HG03135 (cell line): ENCODE data around the gene HORMAD2.
"Not testable (repeated sequence)": the region's sequence is repeated elsewhere in the genome, so short reads cannot be mapped to it uniquely, and the experiment has no call there.

Experiments used
- ATAC-seq: cut with Tn5 transposase; IDR thresholded peaks from one replicate; pipeline ENCODE4 v1.9.1; 2021; ENCODE audit warnings: mild to moderate bottlenecking, moderate library complexity; ENCODE audit not compliant: unreplicated experiment

Gene HORMAD2

GRCh38 chr22:30056015-30056414 lies 24.2 kb upstream of the HORMAD2 start:
- ATAC-seq = no peak

DNA sequence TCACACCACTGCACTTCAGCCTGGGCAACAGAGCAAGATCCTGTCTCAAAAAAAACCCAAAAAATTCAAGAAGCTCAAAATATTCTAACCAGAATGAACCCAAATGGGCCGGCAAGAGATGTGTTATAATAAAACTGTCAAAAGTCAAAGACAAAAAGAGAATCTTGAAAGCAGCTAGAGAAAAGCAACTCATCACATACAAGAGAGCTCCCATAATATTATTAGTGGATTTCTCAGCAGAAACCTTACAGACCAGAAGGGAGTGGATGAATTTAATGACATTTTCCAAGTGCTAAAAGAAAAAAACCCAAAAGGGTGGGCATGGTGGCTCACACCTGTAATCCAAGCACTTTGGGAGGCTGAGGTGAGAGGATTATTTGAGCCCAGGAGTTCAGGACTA lies 22.9 kb upstream of the HORMAD2 start:
- ATAC-seq = no peak

DNA sequence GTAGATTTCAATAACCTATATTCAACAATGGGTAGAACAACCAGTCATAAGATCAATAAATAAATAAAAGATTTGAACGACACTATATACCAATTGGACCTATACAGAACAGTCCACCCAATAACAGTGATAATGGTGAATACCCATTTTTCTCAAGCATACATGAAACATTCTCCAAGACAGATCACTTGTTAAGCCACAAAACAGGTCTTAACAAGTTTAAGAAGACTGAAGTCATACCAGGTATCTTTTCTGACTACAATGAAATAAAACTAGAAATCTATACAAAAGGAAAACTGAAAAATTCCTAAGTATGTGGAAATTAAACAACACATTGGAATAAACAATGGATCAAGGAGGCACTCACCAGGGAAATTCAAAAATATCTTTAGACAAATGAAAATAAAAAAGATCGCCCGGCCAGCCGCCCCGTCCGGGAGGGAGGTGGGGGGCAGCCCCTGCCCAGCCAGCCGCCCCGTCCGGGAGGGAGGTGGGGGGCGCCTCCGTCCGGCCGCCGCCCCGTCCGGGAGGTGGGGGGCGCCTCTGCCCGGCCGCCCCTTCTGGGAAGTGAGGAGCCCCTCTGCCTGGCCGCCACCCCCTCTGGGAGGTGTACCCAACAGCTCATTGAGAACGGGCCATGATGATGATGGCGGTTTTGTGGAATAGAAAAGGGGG lies 20.8 kb upstream of the HORMAD2 start:
- ATAC-seq = not testable (repeated sequence)

- ATAC-seq = not testable (repeated sequence)
Observed at GRCh38 chr22:30061094-30061493, 19.2 kb upstream of the HORMAD2 start.

DNA sequence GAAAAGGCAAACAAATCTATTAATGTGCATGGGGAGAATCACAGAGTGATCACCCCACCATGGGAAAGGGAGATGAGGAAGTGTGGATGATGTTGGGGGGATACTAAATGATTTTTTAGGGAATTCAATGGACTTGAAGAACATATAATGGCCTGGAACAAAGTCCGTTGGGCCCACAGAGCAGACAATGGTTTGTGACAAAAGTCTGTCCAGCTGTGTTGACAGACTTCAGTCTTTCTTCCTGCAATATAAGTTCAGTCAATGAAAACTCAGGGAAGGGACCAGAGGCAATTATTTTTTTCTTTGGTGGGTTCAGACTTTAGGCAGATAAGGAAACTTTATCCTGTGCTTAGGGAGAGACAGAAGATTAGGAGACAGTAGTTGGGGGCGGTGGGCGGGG lies 18.0 kb upstream of the HORMAD2 start:
- ATAC-seq = no peak

DNA sequence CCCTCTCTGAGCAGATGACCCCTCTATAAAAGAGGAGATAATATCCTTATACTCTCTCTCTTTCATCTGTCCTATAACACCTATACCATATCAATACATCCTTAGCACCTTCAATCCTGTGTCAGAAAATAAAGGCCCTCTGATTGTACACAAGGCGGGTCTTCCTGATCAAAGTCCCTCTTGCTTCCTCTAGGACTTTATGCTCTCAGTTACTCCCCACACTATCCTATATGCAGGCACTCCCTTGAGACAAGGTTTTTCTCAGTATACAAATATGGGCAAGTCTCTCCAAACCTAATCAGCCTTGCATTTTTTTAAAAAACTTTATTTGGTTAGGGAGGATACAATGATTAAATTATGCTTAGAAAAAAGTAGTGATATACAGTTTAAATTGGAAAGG lies 17.3 kb upstream of the HORMAD2 start:
- ATAC-seq = no peak

- ATAC-seq = no peak
Observed at GRCh38 chr22:30064172-30064571, 16.1 kb upstream of the HORMAD2 start.

DNA sequence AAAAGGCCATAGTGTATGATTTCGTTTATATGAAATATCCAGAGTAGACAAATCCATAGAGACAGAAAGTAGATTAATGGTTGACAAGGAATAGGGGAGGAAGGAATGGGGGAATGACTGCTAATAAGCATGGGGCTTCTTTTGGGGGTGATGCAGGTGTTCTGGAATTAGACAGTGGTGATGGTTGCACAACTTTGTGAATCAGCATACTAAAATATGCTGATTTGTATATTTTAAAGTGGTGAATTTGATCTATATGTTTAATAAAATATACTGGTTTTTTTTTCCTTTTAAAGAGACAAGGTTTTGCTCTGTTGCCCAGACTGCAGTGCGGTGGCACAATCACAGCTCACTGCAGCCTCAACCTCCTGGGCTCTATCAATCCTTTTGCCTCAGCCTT lies 6.5 kb upstream of the HORMAD2 start:
- ATAC-seq = no peak

- no peak for ATAC-seq
Observed at GRCh38 chr22:30074147-30074546, 6.1 kb upstream of the HORMAD2 start.

DNA sequence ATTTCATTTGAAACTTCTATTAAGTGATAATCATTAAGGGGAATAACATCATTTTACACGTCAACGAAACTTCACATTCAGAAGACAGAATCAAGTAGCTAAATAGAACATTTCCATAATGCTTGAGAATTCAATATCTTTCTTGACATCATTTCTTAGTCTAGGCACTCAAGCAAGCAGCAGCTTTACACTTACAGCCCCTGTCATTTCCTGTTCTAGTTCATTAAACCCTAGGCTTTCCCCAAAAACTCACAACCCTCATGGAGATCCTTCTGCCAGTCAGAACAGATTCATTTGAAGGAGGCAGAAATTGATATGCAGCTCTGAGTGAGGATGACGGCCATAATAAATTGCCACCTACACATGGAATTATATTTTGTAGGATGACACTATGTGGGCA lies 5.3 kb upstream of the HORMAD2 start:
- no peak for ATAC-seq

DNA sequence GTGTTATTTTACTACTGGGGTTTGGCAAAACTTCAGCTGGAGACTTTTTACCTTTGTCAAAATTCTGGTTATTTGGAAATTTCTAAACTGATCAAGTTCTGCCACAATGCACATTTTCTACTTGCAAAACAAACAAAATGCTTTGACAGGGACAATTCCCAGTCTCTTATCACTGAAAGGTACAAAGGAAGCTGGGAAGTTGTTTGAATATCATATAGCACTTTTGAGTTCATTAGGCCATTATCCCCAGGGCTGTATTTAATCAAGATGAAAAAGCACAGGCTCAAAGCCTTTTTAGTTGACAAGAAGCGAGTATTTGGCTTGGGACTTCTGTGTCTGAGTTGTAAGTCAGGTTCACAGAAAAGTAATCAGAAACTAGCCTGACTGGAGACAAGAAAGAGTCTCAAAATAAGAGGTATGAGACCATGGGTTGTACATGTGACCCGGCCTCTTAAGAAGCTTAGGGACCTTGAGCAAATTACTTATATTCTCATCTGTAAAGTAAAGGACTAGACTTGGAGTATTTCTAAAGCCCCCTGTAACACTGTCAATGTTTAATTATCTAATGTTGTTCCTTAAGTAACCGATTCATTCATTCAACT lies 2.9 kb upstream of the HORMAD2 start:
- ATAC-seq = no peak

DNA sequence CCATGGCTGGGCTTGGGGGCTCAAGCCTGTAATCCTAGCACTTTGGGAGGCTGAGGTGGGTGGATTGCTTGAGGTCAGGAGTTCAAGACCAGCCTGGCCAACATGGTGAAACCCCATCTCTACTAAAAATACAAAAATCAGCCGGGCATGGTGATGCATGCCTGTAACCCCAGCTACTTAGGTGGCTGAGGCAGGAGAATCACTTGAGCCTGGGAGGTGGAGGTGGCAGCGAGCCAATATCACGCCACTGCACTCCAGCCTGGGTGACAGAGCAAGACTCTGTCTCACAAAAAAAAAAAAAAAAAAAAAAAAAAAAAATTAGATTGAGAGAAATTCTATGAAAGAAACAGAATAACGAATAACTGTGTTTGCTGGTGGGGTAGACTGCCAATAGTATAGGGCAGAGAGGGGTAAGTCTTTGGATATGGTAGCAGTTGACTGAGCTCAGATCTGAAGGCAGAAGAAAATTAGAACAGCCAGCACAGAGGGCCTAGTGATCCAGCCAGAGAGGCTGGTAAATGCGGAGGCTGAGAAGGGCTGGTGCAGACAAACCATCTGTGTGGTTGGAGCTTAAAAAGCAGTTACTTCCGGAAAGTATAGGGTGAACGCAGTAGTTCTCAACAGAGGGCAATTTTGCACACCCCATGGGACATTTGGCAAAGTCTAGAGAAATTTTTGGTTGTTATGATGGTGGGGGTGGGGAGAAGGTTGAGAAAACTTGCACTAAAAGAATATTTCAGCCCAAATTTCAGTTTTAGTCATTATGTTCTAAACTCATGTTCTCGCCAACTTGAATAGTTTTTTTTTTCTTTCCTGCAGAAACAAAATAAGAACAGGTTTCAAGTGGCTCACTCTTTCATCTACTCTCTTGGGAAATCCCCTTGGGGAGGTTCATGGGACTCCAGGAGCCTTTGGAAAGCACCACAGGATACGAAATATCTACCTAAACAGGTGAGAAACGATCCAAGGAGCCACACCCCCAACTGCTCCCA lies 1.6 kb upstream of the HORMAD2 start:
- no peak for ATAC-seq

DNA sequence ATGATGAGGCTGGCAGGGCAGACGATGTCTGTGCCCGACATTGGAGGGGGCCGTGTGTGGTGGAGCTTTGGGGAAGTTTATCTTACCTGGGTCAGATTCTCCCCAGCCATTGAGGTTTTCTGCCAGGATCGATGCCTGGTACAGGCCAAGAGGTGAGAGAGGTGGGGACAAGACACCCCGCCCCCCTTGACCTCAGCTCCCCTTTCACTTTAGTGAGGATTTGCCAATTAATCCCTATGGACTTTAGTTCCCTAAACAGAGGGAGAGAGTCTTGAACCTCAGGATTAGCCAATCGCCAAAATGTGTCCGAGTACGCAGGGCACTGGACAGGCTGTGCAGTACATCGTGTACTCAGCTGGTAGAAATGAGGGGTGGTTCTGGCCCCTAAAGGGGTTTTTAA lies 541 bp downstream of the HORMAD2 start:
- no peak for ATAC-seq

DNA sequence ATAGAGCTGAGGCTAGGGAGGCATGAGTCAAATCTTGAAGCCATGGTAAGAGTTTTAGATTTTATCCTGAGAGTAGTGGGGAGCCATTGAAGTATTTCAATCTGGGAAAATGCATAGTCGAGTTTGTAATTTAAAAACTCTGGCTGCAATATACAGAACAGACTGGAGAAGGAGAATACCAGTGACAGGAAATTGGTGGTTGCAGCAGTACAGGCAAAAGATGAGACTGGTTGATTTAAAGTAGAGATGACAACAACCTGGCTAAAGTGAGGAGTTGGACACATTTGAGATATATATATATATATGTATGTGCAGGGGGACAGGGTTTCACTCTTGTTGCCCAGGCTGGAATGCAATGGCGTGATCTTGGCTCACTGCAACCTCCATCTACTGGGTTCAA lies 6.2 kb downstream of the HORMAD2 start:
- no peak for ATAC-seq

GRCh38 chr22:30087037-30087436 lies 6.8 kb downstream of the HORMAD2 start:
- ATAC-seq = not testable (repeated sequence)

DNA sequence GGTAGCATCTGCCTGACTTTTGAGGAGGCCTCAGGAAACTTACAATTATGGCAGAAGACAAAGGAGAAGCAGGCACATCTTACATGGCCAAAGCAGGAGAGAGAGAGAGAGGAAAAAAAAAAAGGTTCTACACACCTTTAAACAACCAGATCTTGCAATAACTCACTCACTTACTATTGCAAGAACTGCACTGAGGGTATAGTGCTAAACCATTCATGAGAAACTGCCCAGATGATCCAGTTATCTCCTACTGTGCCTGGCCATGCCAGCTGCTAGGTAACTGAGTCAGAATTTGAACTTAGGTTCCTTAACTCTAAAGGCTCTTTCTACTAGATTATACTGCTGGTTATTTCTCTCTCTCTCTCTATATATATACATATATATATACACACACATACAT lies 7.3 kb downstream of the HORMAD2 start:
- no peak for ATAC-seq

- no peak for ATAC-seq
Observed at GRCh38 chr22:30088468-30088867, 8.2 kb downstream of the HORMAD2 start.

GRCh38 chr22:30089655-30089974 lies 9.4 kb downstream of the HORMAD2 start:
- ATAC-seq = no peak

DNA sequence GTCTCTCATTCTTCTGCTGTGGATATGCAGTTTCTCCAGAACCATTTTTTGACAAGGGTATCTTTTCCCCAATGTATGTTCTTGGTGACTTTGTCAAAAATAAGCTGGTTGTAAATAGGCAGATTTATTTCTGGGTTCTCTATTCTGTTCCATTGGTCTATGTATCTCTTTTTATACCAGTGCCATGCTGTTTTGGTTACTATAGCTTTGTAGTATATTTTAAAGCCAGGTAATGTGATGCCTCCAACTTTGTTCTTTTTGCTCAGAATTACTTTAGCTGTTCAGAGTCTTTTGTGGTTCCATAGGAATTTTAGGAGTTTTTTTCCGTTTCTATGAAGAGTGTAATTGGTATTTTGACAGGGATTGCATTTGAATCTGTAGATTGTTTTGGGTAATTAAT lies 12.4 kb downstream of the HORMAD2 start:
- no peak for ATAC-seq

- no peak for ATAC-seq
Observed at GRCh38 chr22:30094804-30095203, 14.5 kb downstream of the HORMAD2 start.

GRCh38 chr22:30097861-30098260 lies 17.6 kb downstream of the HORMAD2 start:
- no peak for ATAC-seq

DNA sequence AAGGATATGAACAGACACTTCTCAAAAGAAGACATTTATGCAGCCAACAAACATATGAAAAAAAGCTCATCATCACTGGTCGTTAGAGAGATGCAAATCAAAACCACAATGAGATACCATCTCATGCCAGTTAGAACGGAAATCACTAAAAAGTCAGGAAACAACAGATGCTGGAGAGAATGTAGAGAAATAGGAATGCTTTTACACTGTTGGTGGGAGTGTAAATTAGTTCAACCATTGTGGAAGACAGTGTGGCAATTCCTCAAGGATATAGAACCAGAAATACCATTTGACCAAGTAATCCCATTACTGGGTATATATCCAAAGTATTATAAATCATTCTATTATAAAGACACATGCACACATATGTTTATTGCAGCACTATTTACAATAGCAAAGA lies 20.5 kb downstream of the HORMAD2 start:
- ATAC-seq = not testable (repeated sequence)
